ENCODE data around the gene SGPP1. TPM values are rescaled to one million over a fixed set of nuclear protein-coding genes. Genes with fewer than 3 reads are reported as not detected.

The SGPP1 gene
- total RNA-seq, 1 experiment from 2014 or later = 17.7 TPM

- intact Hi-C loops (cut with micrococcal nuclease) = no loop called here
- Histone ChIP-seq H3K27ac (ENCODE audit: low read depth, low read length) (no peak overlapping the region), H3K4me1 (ENCODE audit: control insufficient read depth in 1 of 2, insufficient read depth in 2 of 2, low read length in 2 of 2) (peaks cover 0 to 13% of the 10 kb centered on the region in 2 experiments; a peak in 3 of 4 replicates), H4K20me1 (ENCODE audit: insufficient read depth) (no peaks in the 10 kb centered on the region), H3K9me2 (ENCODE audit: insufficient read depth) (no peaks in the 10 kb centered on the region), H3K36me3 (ENCODE audit: control insufficient read depth in 1 of 2, insufficient read depth in 2 of 2, low read length in 2 of 2) (no peaks in the 10 kb centered on the region), H3K79me2 (ENCODE audit: insufficient read depth, low read length) (no peaks in the 10 kb centered on the region), H3K9me3 (ENCODE audit: control insufficient read depth in 1 of 2, insufficient read depth in 1 of 2, low read depth in 1 of 2, low read length in 2 of 2) (no peaks in the 10 kb centered on the region), H3K27me3 (ENCODE audit: insufficient read depth, low read length) (no peaks in the 10 kb centered on the region), H3K4me2 (ENCODE audit: low read length) (no peak overlapping the region), H3K4me3 (replicated peaks in 1 of 2; ENCODE audit: low read depth in 1 of 2, low read length in 2 of 2) (no peak overlapping the region), H2AFZ (ENCODE audit: low read depth, low read length, poor library complexity, severe bottlenecking) (no peak overlapping the region), H3K9ac (ENCODE audit: low read length) (no peak overlapping the region)
- POLR2A ChIA-PET = interaction anchor here (1.3 kb wide), 1 partner anchor 9 kb away, joined by 4 read pairs; the partner anchor contains the start of gene WDR89
- no peak for DNase-seq (ENCODE audit: low read depth, low spot score)
- TF ChIP-seq ZNF274 (IDR thresholded peaks at IDR 0.05; ENCODE audit: low read depth, low read length) = no peak
- no peak for TF ChIP-seq ATF3 (IDR thresholded peaks at IDR 0.05)
- no peak for TF ChIP-seq CBX3 (IDR thresholded peaks at IDR 0.05; ENCODE audit: low read depth)
- no peak for TF ChIP-seq REST (IDR thresholded peaks at IDR 0.05; ENCODE audit: low read depth)
- TF ChIP-seq EGR1 (IDR thresholded peaks at IDR 0.05; ENCODE audit: low read depth) = no peak
- TF ChIP-seq EZH2 (IDR thresholded peaks at IDR 0.05) = no peak
- no peak for TF ChIP-seq ELF1 (IDR thresholded peaks at IDR 0.05; ENCODE audit: borderline replicate concordance, low read depth)
- TF ChIP-seq CEBPB (IDR thresholded peaks at IDR 0.05; ENCODE audit: low read depth) = no peak
- TF ChIP-seq, protein P1, sequence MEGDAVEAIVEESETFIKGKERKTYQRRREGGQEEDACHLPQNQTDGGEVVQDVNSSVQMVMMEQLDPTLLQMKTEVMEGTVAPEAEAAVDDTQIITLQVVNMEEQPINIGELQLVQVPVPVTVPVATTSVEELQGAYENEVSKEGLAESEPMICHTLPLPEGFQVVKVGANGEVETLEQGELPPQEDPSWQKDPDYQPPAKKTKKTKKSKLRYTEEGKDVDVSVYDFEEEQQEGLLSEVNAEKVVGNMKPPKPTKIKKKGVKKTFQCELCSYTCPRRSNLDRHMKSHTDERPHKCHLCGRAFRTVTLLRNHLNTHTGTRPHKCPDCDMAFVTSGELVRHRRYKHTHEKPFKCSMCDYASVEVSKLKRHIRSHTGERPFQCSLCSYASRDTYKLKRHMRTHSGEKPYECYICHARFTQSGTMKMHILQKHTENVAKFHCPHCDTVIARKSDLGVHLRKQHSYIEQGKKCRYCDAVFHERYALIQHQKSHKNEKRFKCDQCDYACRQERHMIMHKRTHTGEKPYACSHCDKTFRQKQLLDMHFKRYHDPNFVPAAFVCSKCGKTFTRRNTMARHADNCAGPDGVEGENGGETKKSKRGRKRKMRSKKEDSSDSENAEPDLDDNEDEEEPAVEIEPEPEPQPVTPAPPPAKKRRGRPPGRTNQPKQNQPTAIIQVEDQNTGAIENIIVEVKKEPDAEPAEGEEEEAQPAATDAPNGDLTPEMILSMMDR (IDR thresholded peaks at IDR 0.05 in 2 of 3, conservative IDR thresholded peaks at IDR 0.05 in 1 of 3; ENCODE audit: borderline replicate concordance in 1 of 3, insufficient read depth in 1 of 3, low read depth in 2 of 3, low read length in 2 of 3) = no peak
- no peak for TF ChIP-seq SIN3A (IDR thresholded peaks at IDR 0.05; ENCODE audit: low read depth)
- TF ChIP-seq FOSL1 (IDR thresholded peaks at IDR 0.05; ENCODE audit: low read depth) = no peak
- TF ChIP-seq, protein P2, sequence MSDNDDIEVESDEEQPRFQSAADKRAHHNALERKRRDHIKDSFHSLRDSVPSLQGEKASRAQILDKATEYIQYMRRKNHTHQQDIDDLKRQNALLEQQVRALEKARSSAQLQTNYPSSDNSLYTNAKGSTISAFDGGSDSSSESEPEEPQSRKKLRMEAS (IDR thresholded peaks at IDR 0.05) = no peak
- no peak for TF ChIP-seq RAD21 (IDR thresholded peaks at IDR 0.05; ENCODE audit: low read depth)
- no peak for TF ChIP-seq EZH2phosphoT487 (IDR thresholded peaks at IDR 0.05; ENCODE audit: borderline replicate concordance)
- TF ChIP-seq, protein P3, sequence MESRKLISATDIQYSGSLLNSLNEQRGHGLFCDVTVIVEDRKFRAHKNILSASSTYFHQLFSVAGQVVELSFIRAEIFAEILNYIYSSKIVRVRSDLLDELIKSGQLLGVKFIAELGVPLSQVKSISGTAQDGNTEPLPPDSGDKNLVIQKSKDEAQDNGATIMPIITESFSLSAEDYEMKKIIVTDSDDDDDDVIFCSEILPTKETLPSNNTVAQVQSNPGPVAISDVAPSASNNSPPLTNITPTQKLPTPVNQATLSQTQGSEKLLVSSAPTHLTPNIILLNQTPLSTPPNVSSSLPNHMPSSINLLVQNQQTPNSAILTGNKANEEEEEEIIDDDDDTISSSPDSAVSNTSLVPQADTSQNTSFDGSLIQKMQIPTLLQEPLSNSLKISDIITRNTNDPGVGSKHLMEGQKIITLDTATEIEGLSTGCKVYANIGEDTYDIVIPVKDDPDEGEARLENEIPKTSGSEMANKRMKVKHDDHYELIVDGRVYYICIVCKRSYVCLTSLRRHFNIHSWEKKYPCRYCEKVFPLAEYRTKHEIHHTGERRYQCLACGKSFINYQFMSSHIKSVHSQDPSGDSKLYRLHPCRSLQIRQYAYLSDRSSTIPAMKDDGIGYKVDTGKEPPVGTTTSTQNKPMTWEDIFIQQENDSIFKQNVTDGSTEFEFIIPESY (IDR thresholded peaks at IDR 0.05; ENCODE audit: extremely low read depth, insufficient replicate concordance, low read length) = no peak
- no peak for TF ChIP-seq YY1 (IDR thresholded peaks at IDR 0.05; ENCODE audit: extremely low read depth, insufficient replicate concordance, low read depth, low read length)
- TF ChIP-seq JUND (IDR thresholded peaks at IDR 0.05) = no peak
- TF ChIP-seq SP1 (IDR thresholded peaks at IDR 0.05; ENCODE audit: low read depth) = no peak
- BruUV-seq (replicated peaks) = no TSS peak
- CTCF ChIA-PET = interaction anchor here (0.9 kb wide), 1 partner anchor 8 kb away, joined by 3 read pairs; the partner anchor contains the start of gene WDR89
- ATAC-seq = no peak
- RAD21 ChIA-PET (ENCODE audit: low non-redundant PET in 1 of 2, low total read pairs in 2 of 2, uncharacterized antibody in 2 of 2, unreplicated experiment in 2 of 2) = no interaction called here
Observed at GRCh38 chr14:63650256-63650952, 77.5 kb downstream of the SGPP1 start.

Measured in HCT116 (cell line).